ENCODE results near the gene UNC80. TPM values are rescaled to one million over a fixed set of nuclear protein-coding genes. Genes with fewer than 3 reads are reported as not detected.

UNC80 gene
- total RNA-seq, 1 donor from 2014 or later, result 2.9 TPM

GRCh38 chr2:209973328-209973727 is 201.7 kb downstream of the UNC80 start:
- Mint-ChIP-seq H3K4me1 (ENCODE audit: unreplicated experiment) (no peaks in the 10 kb centered on the region), H3K36me3 (no peaks in the 10 kb centered on the region), H3K9me3 (no peaks in the 10 kb centered on the region), H3K27me3 (no peaks in the 10 kb centered on the region), H3K27ac (no peak overlapping the region), H3K4me3 (no peak overlapping the region)
- no peak for DNase-seq (ENCODE audit: extremely low spot score, unreplicated experiment)
- TF ChIP-seq CTCF (conservative IDR thresholded peaks at IDR 0.05), result no peak

- no peaks in the 10 kb centered on the region for H3K4me1 Mint-ChIP-seq (ENCODE audit: unreplicated experiment)
- H3K4me3 Mint-ChIP-seq, result no peak overlapping the region
- H3K9me3 Mint-ChIP-seq, result no peaks in the 10 kb centered on the region
- H3K27me3 Mint-ChIP-seq, result no peaks in the 10 kb centered on the region
- no peak for DNase-seq (ENCODE audit: extremely low spot score, unreplicated experiment)
- no peaks in the 10 kb centered on the region for H3K36me3 Mint-ChIP-seq
- no peak overlapping the region for H3K27ac Mint-ChIP-seq
- TF ChIP-seq CTCF (conservative IDR thresholded peaks at IDR 0.05), result no peak
Observed at GRCh38 chr2:209974576-209974975, 202.9 kb downstream of the UNC80 start.

GRCh38 chr2:209976698-209977385 is 205.2 kb downstream of the UNC80 start:
- Mint-ChIP-seq H3K27ac (no peak overlapping the region), H3K4me3 (no peak overlapping the region), H3K4me1 (ENCODE audit: unreplicated experiment) (no peaks in the 10 kb centered on the region), H3K27me3 (no peaks in the 10 kb centered on the region), H3K9me3 (no peaks in the 10 kb centered on the region), H3K36me3 (no peaks in the 10 kb centered on the region)
- no peak for DNase-seq (ENCODE audit: extremely low spot score, unreplicated experiment)
- no peak for TF ChIP-seq CTCF (conservative IDR thresholded peaks at IDR 0.05)

- Mint-ChIP-seq H3K4me1 (ENCODE audit: unreplicated experiment) (no peaks in the 10 kb centered on the region), H3K9me3 (no peaks in the 10 kb centered on the region), H3K27me3 (peaks cover 2% of the 10 kb centered on the region), H3K4me3 (no peak overlapping the region), H3K36me3 (no peaks in the 10 kb centered on the region), H3K27ac (no peak overlapping the region)
- peak; percentile 80 for TF ChIP-seq CTCF (conservative IDR thresholded peaks at IDR 0.05)
- no peak for DNase-seq (ENCODE audit: extremely low spot score, unreplicated experiment)
Observed at GRCh38 chr2:209977386-209978239, 206.0 kb downstream of the UNC80 start.

- Mint-ChIP-seq H3K9me3 (no peaks in the 10 kb centered on the region), H3K4me3 (no peak overlapping the region), H3K27ac (no peak overlapping the region), H3K27me3 (peaks cover 15% of the 10 kb centered on the region), H3K4me1 (ENCODE audit: unreplicated experiment) (no peaks in the 10 kb centered on the region), H3K36me3 (no peaks in the 10 kb centered on the region)
- DNase-seq (ENCODE audit: extremely low spot score, unreplicated experiment), result no peak
- TF ChIP-seq CTCF (conservative IDR thresholded peaks at IDR 0.05), result no peak
Observed at GRCh38 chr2:209984291-209984690, 212.7 kb downstream of the UNC80 start.

All from type B pancreatic cell (in vitro differentiated cells).